GM18867 (cell line): ENCODE measurements around the gene THRB.

ENCODE experiments used
- ATAC-seq: cut with Tn5 transposase; IDR thresholded peaks from one replicate; pipeline ENCODE4 v1.9.1; 2021; ENCODE audit warnings: mild to moderate bottlenecking, moderate library complexity; ENCODE audit not compliant: unreplicated experiment

Gene THRB

DNA sequence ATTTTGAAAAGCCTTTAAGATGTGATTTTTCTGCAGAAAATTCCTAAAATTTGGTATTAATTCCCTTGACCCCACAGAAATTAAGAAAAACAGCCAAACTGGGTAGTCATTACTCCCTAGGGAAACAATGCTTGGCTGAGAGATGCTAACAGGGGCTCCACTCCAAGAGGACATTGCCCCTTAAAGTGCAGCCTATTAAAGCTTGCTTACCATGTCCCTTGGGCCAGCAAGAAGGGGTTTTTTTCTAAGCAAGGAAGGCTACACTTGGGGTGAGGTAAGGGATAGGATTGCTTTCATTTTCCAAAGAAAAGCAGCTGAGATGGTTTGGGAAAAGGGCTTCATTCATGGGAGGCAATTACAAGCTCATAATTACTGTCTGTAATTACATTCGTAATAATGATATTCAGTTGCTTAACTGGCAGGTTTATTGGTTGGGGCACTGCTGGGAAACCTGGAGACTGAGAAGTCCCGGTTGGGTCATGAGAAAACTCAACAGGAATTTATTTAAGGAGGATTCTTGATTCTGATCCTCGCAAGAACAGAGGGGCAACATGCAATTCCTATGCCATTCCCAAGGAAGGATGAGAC, 302.1 kb downstream of the THRB start:
- no peak for ATAC-seq

DNA sequence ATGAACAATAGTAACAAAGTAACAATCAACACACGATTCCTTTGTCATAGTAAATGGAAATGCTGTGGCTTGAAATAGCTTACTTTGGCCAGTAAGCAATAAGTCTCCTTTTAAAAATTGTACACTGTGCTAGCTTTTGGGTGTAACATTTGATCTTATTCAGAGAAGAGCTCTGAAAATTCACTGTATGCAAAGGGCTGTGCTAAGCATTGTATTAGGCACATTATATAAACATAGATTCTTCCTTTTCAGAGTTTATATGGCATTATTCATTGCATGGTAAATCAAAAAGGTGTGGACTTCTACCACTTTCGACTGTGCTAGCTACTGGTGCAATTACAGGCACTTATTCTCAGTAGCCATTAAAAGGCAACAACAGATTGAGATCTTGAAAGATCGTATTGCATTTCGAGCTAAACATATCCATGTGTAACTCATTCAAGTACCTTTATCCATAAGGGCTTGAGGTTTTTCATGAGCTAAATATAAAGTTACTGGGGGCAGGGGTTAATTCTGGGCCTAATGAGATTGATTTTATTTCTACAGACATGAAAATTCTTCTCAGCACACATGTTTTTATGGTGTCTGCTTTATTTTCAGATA, 302.7 kb downstream of the THRB start:
- ATAC-seq: no peak

DNA sequence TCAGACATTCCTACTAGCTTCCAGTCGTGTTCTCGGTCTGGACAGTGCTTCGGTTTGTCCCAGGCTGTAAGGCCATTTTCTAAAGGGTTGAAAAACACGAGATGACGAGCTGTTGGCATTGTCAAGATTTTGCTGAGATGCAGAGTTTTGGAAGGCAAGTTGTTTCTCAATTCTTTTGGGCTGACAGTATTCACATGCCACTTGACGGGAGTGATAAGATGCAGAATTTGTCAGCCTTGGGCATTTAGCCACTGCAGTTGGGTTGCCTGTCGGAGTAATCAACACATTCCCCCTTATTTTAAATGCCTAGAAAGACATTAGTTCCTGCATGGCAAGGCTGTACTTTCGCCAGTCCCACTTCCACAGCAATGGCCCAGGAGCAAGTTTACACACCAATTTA, 304.4 kb downstream of the THRB start:
- ATAC-seq: no peak

DNA sequence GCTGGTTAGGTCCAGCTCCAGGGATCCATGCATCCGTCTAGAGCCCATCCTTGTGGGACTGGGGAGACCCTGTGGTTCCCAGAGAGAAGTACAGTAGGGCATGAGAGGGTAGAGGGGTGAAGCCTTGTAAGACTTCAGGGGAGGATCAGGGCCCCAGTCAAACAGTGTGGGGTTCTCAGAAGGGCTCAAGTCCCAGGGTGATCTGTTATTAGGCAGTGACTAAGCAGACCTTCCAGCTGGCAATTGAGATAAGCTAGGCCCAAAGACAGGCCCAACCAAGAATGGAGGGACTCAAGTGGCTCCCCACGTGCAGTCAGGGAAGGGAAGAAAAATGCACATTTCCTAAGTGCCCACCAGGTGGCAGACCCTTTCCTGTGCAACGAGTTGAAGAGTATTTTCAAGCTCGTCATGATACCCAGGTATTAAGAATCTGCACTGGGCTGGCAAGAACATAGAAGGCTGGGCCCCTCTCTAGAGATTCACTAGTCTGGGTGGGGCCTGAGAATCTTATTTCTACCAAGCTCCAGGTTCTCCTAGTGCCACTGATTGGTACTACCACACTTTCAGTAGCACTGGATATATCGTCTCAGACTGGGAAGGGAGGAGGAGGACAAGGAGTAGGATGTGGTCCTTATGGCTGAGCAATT, 308.8 kb downstream of the THRB start:
- ATAC-seq: peak; percentile 96

DNA sequence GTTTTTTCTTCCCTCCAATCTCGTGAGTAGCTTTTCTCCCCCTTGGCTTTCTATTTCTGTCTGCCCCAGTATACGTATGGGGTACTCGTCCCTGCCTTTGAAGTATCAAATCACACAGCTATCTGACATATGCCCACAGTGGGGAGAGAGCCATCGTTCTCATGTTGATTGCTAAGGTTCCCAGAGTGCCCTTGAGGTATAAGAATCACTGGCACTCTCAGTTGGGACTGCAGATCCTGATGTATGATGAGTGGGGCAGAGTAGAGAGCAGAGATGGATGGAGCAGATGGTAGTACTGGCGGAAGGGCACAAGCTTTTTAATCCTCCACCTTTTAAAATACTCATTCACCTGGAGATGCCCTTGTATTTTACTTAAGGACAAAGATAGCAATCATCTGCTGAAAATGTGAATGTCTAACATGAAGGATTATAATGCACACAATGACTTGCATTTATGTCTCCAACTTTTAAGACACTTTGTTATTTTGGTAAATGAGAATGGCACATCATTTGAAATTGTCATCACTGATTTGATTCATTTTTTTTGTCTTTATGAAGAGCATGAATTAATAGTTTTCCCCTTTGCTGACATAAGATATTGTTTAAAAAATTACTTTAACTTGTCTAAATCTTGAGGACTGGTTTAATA, 310.0 kb downstream of the THRB start:
- ATAC-seq: no peak

DNA sequence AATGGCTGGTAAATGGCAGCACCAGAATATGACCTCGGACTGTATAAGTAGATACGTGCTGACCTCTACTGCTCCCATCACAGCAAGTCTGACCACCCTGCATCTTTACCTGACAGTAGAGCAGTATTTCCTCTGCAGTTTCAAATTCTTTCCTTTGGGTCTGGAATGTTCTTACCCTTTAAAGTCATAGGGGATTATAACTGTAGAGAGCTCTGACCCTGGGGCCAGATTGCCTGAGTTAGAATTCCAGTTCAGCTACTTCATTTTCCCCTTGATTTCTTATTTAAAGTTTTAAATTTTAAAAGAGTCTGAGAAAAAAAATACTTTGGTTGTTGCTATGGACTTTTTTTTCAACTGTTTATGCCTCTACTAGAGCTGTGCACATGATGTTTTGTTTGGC, 311.9 kb downstream of the THRB start:
- no peak for ATAC-seq

DNA sequence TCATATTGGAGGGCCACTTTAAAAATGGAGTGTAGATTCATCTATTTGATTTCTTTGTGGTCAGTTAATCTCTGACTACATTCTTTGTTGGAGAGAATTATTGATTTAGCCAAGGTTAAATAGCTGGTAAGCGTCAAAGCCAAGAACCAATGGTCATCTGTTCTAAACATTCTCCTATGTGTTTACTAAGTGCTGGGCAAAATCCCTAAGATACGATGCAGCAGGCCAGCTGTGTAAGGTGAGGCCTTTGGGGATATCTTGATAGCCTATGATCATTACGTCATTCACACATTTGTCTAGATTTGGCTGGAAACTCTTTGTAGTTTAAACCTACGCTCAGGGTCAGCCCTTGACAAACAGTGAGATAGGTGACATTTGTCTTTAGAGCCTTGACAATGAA, 313.4 kb downstream of the THRB start:
- no peak for ATAC-seq

DNA sequence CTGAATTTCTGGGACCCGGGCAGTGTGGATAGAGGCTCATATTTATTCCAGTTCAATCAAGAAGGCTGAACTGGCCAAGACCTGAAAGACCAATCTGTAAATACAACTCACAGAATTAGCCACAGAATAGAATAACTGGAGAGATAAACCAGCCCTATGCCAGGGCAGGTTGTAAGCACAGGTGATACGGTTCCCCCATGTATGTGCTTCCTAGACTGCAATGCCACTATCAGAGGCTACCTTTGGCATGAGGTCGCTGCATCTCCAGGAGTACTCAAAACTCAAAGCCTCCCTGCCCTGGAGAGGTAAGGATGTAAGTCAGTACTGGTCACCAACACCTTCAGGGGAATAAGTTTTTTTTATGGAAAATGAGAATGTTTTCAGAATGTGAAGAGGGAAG, 314.0 kb downstream of the THRB start:
- no peak for ATAC-seq

DNA sequence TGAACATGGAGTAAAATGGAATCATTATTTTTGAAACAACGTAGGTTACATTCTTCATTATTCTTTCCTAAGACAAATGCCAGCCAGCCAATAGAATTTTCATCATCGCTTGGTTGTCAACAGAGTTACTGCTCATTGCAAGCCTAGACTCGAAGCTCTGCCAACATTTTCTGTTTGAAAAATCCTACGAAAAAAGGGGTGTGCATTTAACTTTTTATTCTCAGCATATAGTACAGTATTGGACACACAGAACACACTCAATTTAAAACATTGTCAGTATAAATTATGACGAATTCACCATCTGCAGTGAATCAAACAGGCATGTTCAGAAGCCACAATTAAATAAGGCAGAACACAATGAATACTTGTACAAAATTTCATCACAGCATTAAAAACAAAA, 317.4 kb downstream of the THRB start:
- no peak for ATAC-seq

DNA sequence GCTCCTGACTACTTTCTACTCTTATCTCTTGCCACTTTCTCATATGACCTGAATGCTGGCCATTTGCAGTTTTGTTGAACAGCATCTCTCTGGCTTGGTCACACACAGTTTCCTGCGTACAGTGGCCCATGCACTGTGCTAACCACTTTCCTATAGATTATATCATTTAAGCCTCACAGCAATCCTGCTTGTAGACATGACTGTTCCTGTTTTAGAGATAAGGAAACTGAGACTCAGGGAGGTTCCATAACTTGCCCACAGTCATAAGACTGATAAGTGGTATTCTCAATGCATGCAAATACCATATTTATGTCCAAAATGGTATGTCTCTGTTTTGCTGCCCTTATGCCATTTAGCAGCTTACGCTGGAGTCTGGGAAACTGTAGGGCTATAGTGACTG, 320.0 kb downstream of the THRB start:
- no peak for ATAC-seq

DNA sequence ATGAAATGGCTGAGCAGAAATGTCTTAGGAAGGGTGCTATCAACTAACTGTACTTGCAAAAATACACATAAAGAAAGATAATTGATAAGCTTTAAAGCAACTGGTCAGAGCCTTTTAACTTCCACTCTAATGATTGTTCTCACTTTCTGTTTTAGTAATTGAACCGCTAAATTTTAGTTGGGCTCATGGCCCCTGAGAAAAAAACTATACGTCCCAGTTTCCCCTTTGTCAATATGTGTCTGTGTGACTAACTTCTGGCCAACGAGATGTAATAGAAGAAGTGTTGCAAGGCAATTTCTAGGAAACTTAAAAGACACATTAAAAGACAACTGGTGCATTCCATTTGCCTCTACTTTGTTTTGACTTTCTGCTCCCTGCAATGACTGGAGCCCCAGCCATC, 325.7 kb downstream of the THRB start:
- peak; percentile 46 for ATAC-seq

DNA sequence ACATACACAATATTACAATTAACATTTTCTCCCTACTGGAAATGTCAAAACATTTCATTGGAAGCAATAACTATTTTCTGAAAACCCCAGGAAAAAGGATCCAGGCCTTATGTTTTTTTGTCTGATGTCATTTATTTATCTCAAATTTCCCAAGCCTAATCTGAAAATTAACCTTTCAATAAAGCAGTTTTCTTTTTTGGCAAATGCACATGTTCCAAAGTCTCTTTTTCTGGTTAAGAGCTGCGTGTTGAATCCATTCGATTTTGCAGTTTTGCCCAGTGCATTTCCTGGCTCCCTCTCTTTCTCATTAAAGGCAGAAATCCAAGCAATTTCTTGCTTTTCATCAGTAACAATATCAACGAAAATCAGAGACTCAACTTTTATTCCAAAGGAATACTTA, 327.2 kb downstream of the THRB start:
- no peak for ATAC-seq

DNA sequence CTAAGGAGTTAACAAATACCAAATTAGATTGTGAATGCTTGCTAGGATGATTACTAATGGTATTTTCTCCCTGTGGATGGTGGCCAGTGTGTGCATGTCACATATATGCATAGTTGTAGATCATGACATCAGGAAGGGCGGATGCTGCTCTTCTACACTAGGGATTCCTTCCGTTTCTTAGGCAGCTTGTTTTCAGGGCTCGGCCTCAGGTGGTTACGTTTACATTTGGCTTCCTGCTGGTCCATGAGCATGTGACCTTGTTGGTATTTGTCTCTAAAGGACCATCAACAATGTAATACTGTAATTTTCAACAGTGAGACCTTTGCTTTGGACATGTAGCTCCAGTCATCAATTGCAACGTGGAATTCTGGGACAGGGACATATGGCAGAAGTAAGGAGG, 328.1 kb downstream of the THRB start:
- ATAC-seq: no peak

DNA sequence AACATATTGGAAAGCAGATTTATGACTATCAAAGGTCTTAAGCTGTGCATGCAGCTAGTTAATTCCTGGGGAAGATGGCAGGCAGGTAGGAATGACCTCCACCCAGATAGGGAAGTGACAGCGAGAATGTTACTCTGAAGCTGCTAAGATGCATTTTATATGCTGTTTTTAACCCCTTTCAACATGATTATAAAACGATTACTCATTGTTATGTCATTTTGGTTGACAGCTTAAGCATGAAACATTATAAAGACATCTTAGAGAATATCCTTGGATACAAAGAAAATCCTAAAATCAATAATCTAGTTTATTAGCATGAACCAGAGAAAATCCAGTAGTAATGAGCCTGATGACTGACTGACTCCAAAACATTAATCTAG, 329.1 kb downstream of the THRB start:
- ATAC-seq: no peak

DNA sequence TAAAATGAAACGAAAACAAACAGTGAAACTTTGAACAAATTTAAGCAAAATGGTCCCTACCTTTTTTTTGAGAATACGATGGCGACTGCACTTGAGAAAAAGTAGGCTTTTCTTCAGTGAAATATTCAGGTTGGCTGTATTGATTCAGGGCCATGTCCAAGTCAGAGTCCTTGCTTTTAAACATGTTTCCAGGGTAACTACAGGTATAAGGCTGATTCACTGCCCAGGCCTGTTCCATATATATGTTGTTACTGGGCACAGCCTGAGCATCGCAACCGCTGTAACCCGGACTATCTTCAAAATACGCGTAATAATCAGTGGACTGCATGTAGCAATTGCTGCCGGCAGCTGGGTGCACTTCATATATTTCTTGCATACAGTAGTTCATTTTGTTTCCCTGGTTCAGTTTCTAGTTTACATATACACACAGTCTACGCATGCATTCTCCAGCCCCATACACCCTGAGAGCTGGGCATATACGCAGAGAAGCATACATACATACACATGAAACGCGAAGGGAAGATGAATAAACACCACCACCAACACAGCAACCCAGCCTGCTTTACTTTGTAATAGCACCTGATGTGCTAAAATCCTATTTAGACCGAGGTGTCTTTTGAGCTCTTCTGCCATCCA, 329.6 kb downstream of the THRB start:
- ATAC-seq: no peak

DNA sequence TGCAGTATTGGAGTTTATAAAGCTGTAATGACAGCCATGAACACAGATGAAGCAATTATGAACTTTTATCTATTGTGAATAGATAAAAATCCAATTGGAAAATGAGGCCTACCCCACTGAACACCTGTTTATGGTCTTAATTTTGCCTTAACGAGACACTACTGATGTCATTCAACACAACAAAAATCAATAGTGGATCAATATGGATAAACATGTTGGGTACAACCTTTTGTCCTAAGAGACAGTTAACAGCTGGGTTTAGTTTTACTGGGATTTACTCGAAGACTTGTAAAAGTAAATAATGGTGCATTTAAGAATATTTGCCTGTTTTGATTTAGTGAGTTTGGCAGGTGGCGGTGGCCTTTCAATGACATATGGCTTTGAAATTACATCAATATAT, 331.7 kb downstream of the THRB start:
- no peak for ATAC-seq

DNA sequence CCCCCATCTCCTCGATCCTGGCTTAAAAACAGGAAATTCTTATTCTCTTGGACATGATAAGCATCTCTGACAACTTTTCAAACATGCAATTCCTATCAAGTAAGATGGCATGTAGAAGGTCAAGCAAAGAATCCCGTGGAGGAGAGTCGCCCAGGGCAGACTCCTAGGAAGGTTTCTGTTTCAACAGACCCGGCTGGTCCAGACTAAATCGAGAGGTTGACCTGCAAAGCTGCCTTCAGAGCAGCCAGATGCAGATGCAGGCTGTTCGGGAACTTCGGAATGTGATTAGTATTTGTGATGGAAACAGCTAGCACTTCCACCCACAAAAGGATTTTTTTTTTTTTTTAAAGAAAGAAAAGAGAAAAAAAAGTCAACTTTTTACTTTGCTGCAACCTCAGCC, 332.8 kb downstream of the THRB start:
- ATAC-seq: no peak

DNA sequence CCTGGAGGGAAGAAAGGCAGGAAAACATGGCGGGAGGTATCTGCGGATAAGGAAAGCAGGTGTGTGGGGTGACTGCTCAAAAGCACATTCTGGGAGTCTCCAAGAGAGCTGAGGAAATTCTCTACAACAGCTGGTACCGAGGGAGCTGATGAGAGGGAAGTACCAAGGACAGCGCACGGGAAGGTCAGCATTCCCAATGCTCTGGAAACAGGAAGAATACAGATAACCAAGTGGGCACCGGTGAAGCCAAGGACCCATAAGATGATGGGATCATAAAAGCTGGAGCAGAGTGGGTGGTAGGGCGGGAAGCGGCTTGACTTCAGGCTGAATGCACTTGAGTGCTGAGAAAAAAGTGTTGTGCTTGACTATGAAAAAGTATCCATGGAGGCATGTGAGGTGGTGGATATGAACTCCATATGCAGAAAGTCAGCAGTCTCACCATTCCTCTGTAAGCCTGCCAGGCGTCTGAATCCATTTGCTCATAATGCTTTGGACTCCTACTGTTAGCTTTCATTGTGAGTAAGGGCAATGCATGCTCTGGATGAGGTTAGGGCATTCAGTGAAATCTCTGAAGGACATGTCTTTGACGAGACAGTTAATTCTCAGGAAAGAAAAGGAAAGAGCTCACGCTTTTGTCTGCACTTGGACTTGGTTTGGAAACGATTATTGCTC, 334.1 kb downstream of the THRB start:
- no peak for ATAC-seq

DNA sequence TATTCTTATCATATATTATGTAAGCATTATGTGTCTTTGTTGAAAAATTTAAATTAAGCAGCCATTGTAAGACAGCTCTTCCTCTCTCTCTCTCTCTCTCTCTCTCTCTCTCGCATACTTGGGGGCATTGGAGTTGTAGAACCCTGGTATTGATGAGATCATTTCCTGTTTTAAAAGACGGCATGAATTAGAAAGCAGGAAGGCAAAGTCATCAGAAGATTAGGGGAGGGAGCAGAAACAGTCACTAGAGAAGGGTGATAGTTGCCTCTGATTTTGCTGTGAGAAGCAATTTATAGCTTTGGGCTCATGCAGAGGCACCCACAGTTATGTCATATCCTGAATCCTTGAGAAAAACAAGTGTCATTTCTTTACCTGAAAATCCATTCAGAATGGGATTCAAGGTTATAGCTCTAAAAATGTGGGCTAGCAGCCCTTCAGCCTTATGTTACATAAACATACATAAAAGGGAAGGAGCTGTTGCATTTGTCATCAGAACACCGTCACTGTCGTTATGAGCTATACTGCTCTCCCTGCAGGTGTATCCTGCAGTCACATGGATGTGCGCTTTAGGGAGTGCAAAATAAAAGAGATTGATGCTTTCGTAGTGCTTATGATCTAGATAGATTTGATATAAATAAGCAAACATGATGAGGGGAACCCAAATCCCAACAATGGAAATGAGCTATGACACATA, 335.7 kb downstream of the THRB start:
- no peak for ATAC-seq

DNA sequence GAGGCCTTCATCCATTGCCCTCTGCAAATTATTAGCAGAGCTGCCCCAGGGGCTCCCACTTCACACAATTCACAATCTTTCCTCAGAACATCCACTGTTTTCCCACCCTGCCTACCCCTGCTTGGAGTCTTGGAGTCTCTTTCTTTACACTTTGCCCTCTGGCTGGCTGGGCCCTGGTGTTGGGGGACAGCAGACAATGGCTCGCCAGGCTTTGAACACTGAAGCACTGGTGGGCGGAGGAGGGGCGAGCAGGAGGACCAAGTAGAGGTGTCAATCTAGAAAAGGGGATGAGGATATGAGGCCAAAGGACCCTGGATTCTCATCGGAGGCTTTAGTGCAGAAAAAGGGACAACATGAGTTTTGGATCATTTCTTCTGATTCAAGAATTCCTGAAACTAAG, 337.5 kb downstream of the THRB start:
- ATAC-seq: no peak

DNA sequence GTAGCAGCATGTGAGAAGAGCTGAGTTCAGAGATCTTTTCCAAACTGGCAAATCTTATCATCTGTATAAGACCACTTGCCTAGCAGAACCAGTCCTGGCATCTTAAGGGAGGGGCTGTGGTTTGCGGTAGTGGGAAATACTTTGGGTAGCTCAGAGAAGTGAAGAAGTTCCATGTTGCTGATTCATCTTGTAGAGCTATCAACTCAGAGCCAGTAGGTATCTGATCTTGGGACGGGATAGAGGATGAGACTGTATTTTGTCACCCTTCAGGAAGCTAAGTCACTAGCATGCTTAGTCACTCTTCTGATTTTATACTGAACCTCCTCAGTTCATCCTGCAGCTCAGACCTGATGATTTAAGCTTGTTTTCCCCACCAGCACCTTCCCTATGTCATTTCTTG, 338.2 kb downstream of the THRB start:
- ATAC-seq: no peak
